Esophagus squamous epithelium (tissue), 4 donors: ENCODE measurements around the gene HSD17B3.

Experiments
- CTCF ChIP-seq, 6 experiments: fragments of 450-650 bp in 4 of 6; fragments of 200-600 bp in 2 of 6; sonication (generic) in 2 of 6; IDR thresholded peaks; one replicate each; pipeline ENCODE4 v1.5.1; 2016 to 2019; ENCODE audit warnings: antibody characterized with exemption in 6 of 6, mild to moderate bottlenecking in 4 of 6, moderate library complexity in 4 of 6
- POLR2A ChIP-seq, 4 donors: fragments of 450-650 bp; IDR thresholded peaks; one replicate each; pipeline ENCODE4 v1.6.1; 2017; ENCODE audit warnings: antibody characterized with exemption in 4 of 4, mild to moderate bottlenecking in 4 of 4, moderate library complexity in 3 of 4

- TF ChIP-seq CTCF (IDR thresholded peaks at IDR 0.05) = no peak
- no peak for TF ChIP-seq POLR2A (IDR thresholded peaks at IDR 0.05)
Measured at GRCh38 chr9:96256800-96257199, 45.2 kb downstream of the HSD17B3 start.
